HG02973 (cell line): Measurements from ENCODE around the gene SMIM22.

Experiments
- ATAC-seq: cut with Tn5 transposase; IDR thresholded peaks from one replicate; pipeline ENCODE4 v1.9.1; 2021; ENCODE audit warnings: moderate library complexity; ENCODE audit not compliant: unreplicated experiment

Gene SMIM22

GRCh38 chr16:4814542-4815173 lies 19.5 kb downstream of the SMIM22 start:
- ATAC-seq, result no peak

DNA sequence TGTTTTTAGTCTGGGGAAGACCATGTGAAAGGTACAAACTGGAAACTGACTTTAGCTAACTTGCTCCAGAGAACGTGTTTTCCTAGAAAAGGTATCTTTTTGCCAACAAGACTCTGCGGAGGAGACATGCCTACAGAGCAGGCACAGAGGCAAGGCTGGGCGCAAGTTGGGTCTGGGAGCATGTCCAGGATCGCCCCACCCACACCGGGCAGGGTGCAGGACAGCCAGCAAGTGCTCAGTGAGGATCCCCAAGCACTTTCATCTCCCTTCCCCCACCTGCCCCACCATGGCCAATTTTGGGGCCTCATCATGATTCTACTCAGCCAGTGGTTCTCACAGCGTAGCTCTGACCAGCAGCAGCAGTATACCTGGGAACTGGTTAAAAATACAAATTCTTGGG lies 25.5 kb downstream of the SMIM22 start:
- ATAC-seq, result no peak

- no peak for ATAC-seq
These were observed 30.0 kb downstream of the SMIM22 start for GRCh38 chr16:4825196-4825595.

GRCh38 chr16:4826526-4826925 lies 31.4 kb downstream of the SMIM22 start:
- ATAC-seq, result no peak

- no peak for ATAC-seq
These were observed 31.8 kb downstream of the SMIM22 start for GRCh38 chr16:4826980-4827379.

DNA sequence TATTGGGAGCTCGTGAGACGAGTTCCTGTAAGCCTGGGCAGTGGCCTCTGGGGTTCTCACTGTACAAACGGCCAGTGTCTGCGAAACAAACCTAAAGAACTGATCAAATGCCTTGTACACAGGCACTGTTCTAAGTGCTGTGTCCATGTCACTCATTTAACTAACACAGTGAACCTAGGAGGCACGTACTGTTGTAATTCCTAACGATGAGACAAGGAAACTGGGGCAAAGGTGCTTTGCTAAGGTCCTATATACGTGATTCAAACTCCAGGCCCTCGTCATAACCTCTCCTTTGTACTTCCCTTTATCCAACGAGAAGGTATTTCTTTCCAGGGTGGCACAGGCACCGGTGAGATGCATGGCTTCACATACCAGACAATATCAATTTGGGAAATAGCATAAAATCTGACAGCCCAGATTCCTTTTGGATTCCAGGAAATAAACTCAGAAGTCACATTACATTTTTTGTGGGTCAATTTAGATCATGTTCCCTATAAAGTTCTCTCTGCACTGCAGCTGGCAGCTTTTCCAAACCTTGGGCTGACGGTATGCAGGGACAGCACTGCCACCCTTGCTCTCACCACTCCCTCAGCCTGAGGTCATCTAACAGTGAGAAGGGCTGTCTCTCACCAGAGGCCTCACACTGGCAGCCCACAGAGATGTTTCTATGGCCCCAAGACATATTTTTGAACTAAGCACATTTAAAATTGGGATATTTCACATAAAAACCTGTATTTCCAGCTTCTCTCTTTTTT lies 33.6 kb downstream of the SMIM22 start:
- ATAC-seq, result no peak

- ATAC-seq, result no peak
These were observed 35.2 kb downstream of the SMIM22 start for GRCh38 chr16:4830408-4830807.

- ATAC-seq, result no peak
These were observed 36.4 kb downstream of the SMIM22 start for GRCh38 chr16:4831616-4832015.

- ATAC-seq, result no peak
These were observed 37.7 kb downstream of the SMIM22 start for GRCh38 chr16:4832698-4833343.

DNA sequence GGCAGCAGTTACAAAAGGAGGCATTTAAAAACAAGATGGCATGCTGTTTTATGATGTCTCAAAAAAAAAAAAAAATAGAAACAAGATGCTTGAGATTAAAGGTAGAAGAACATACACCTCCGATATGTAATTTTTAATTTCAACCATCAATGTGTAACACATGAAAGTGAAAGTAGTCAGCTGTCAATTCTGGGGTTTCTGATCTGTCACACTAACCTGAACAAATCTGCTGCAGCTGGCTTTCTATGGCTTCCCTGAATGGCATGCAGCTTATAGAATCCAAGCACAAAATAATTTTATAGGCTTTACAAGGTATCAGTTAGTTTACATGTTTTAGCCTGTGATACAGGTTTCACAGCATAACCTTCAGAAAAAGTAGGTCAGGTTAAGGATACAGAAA lies 38.4 kb downstream of the SMIM22 start:
- ATAC-seq, result no peak

DNA sequence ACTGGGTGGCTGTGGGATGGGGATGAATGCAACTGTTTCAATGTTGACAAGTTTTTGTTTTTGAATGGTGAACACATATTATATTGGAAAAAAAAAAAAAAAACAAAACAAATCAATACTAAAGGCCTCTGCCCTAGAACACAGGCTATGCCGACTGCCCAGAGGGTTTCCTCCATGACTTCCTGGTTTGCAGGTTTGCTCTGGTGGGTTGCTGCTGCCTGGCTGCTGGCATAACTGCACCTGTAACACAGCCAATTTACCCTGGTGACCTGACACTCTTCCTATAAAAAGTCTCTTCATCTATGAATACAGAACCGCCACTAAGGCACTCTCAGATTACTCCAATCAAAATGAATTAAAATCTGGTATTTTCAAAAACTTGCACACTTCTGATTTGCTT lies 41.6 kb downstream of the SMIM22 start:
- ATAC-seq, result no peak

DNA sequence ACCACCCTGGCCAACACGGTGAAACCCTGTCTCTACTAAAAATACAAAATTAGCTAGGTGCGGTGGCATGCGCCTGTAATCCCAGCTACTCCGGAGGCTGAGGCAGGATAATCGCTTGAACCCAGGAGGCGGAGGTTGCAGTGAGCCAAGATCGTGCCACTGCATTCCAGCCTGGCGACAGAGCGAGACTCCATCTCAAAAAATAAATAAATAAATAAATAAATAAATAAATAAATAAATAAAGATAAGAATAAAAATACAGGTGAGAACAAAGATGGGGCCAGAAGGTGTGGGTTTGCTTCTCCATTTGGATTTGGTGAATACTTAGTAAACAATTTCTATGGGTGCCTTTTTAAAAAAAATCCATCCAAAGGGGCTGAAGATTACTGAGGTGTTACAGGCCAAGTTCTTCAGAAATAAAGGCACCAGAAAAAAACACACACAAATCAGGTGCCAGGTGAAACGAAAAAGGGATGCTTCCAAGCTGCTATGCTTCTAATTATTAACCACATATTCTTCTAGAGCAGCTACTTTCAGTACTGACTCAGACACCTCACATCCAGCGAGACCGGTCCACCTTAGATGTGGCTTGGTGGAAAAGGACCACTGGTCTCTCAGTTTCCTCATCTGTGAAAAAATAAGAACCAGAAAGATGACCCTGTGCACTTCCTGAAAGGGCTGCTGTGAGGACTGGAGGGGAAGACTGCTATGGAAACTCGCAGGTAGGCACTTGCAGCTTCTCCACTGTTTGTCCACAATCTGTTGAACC lies 42.7 kb downstream of the SMIM22 start:
- ATAC-seq, result no peak

DNA sequence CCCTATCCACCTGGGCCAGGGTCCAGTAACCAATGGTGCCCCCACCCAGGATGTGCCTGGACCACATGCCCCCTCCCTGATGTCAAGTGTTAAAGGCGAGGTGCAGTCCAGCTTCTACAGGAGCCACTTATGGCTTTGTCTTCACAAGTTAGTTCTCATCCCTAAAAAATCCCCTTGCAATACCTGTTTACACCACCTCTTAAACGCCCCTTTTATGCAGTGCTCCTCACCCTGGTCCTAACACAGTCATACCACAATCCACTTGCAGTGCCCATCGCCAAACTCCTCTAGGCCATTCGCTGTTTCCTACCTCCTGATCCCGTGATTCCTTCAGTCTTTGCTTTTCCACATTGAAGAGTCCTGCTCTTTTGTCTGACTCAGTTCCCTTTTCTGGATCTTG lies 44.8 kb downstream of the SMIM22 start:
- ATAC-seq, result no peak

DNA sequence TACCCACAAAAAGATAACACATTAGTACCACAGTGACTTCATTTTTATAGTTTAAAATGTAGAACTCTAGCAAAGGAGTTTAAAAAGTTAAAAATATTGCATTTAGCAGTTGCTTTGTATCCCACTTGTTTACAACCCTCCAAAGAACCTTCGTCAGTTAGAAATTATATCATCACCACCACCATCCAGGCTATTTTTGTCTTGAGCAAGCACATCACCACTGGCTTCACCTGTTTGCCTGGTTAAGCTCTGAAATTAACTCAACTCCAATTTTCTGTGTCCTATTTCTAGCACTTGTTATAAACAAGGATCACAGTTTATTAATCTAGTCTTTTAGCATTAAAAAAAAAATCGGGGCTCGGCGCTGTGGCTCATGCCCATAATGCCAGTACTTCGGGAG lies 45.8 kb downstream of the SMIM22 start:
- ATAC-seq, result no peak
